SIG-M5 treated with dmso at 0.1 percent for 504 hours (cell line): Measurements from ENCODE around the gene ARTN.

ENCODE experiments used
- DNase-seq: peaks from one replicate; lab custom pipeline; 2025; ENCODE audit not compliant: unreplicated experiment; lab: John Stamatoyannopoulos, UW

Gene ARTN

GRCh38 chr1:43983253-43983899, 49.8 kb downstream of the ARTN start:
- DNase-seq = no peak

- no peak for DNase-seq
These were observed 51.3 kb downstream of the ARTN start for GRCh38 chr1:43984855-43985254.

GRCh38 chr1:43985984-43986595, 52.5 kb downstream of the ARTN start:
- DNase-seq = no peak

DNA sequence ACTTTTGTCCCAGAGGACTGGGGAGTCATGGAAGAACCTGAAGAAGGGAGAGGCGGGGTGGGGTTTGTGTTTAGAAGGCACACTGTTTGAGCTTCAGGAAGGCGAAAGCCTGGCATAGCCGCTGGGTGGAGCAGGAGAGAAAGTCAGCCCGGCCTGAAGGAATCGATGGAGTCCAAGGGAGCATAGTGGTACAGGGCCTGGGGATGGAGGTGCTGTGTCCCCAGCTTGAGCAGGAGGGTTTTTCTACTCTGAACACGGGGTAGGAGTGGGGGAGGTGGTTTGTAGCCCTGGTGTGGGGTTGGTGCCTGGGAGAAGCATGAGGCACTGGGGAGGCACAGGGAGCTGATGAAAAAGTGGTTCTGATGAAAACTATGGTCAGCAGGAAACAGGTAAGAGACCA, 53.1 kb downstream of the ARTN start:
- no peak for DNase-seq
